Peyer's patch (tissue), 4 donors: ENCODE results near the gene FASTK. TPM values are rescaled to one million over a fixed set of nuclear protein-coding genes. Genes with fewer than 3 reads are reported as not detected.

ENCODE experiments used
- DNase-seq, 3 donors: peaks; one replicate each; pipeline ENCODE4 v3.0.0-alpha.2; 2017 to 2019
- H3K27ac ChIP-seq, 4 donors: fragments of 200-600 bp; sonication (generic); one replicate each; pipeline ENCODE4 v1.5.1; 2016 to 2019
- H3K27me3 ChIP-seq, 2 donors: fragments of 200-600 bp; sonication (generic); one replicate each; pipeline ENCODE4 v1.5.1; 2019
- H3K36me3 ChIP-seq, 3 donors: fragments of 200-600 bp; sonication (generic); one replicate each; pipeline ENCODE4 v1.5.1; 2016 to 2019
- H3K4me1 ChIP-seq, 4 donors: fragments of 200-600 bp; sonication (generic); one replicate each; pipeline ENCODE4 v1.5.1; 2016 to 2019
- H3K4me3 ChIP-seq, 4 donors: fragments of 200-600 bp; sonication (generic); 1 replicate in 3 of 4; 2 replicates in 1 of 4; pipeline ENCODE4 v1.5.1; 2016 to 2019; ENCODE audit warnings: mild to moderate bottlenecking in 1 of 4
- H3K9me3 ChIP-seq, 4 donors: fragments of 200-600 bp; sonication (generic); one replicate each; pipeline ENCODE4 v1.5.1; 2016 to 2019; ENCODE audit warnings: mild to moderate bottlenecking in 1 of 4
- CTCF ChIP-seq, 6 experiments: fragments of 450-650 bp in 4 of 6; fragments of 200-600 bp in 2 of 6; sonication (generic) in 1 of 6; IDR thresholded peaks; one replicate each; pipeline ENCODE4 v1.5.1; 2017 to 2019; ENCODE audit warnings: antibody characterized with exemption in 6 of 6, mild to moderate bottlenecking in 3 of 6, moderate library complexity in 1 of 6
- POLR2A ChIP-seq, 2 donors: fragments of 450-650 bp; IDR thresholded peaks; one replicate each; pipeline ENCODE4 v1.5.1; 2017; ENCODE audit warnings: antibody characterized with exemption in 2 of 2, mild to moderate bottlenecking in 2 of 2, moderate library complexity in 2 of 2
- total RNA-seq, 4 donors: library from RNA; depleted of rRNA; stranded (reverse); fragments of >200 nt; gene quantifications; one replicate each; pipeline ENCODE4 v1.1.0, GENCODE V29; 2016

FASTK gene
- 100 to 1,000 TPM in 3 of 4 donors, 10 to 100 TPM in 1; 99.0 to 239 (median 158) TPM for total RNA-seq

- no peaks in the 10 kb centered on the region for H3K9me3 ChIP-seq
- DNase-seq = peak; percentile 91 to 95 (median 93)
- no peaks in the 10 kb centered on the region for H3K27me3 ChIP-seq
- H3K4me1 ChIP-seq = peaks cover 3 to 50% (median 34%) of the 10 kb centered on the region in 4 donors
- TF ChIP-seq CTCF (IDR thresholded peaks at IDR 0.05) (no peak), POLR2A (IDR thresholded peaks at IDR 0.05) (peak; percentile 74 to 81)
- peak within 1 kb of the TSS; percentile 95 to 97 (median 96) for H3K27ac ChIP-seq
- H3K36me3 ChIP-seq = peaks cover 0 to 14% (median 0%) of the 10 kb centered on the region in 3 donors
- H3K4me3 ChIP-seq = peak within 1 kb of the TSS; percentile 93 to 96 (median 95)
These were observed at the start of gene FASTK for GRCh38 chr7:151080522-151081169. Gene FASTK, minus strand, starts transcription at chr7:151080809. Its CDS starts 43 bp downstream, at chr7:151080766.

- no peak overlapping the region for H3K4me3 ChIP-seq
- no peak for DNase-seq
- H3K9me3 ChIP-seq = no peaks in the 10 kb centered on the region
- no peak for TF ChIP-seq POLR2A (IDR thresholded peaks at IDR 0.05)
- TF ChIP-seq CTCF (IDR thresholded peaks at IDR 0.05) = no peak
- H3K27me3 ChIP-seq = no peaks in the 10 kb centered on the region
- H3K36me3 ChIP-seq = peaks cover 0 to 71% (median 0%) of the 10 kb centered on the region in 3 donors
- H3K27ac ChIP-seq = no peak overlapping the region
- peaks cover 0 to 25% (median 0%) of the 10 kb centered on the region in 4 donors for H3K4me1 ChIP-seq
These were observed 49.5 kb upstream of the FASTK start for GRCh38 chr7:151129960-151130591.

GRCh38 chr7:151129117-151129959 is 48.7 kb upstream of the FASTK start:
- Histone ChIP-seq H3K27me3 (no peaks in the 10 kb centered on the region), H3K4me1 (peaks cover 0 to 28% (median 0%) of the 10 kb centered on the region in 4 donors), H3K27ac (no peak overlapping the region), H3K9me3 (no peaks in the 10 kb centered on the region), H3K4me3 (no peak overlapping the region), H3K36me3 (peaks cover 0 to 71% (median 0%) of the 10 kb centered on the region in 3 donors)
- DNase-seq = no peak
- TF ChIP-seq POLR2A (IDR thresholded peaks at IDR 0.05) (no peak), CTCF (IDR thresholded peaks at IDR 0.05) (no peak)

GRCh38 chr7:151128716-151129115 is 48.1 kb upstream of the FASTK start:
- Histone ChIP-seq H3K4me1 (peaks cover 0 to 28% (median 0%) of the 10 kb centered on the region in 4 donors), H3K9me3 (no peaks in the 10 kb centered on the region), H3K27ac (no peak overlapping the region), H3K36me3 (peaks cover 0 to 68% (median 0%) of the 10 kb centered on the region in 3 donors), H3K27me3 (no peaks in the 10 kb centered on the region), H3K4me3 (no peak overlapping the region)
- no peak for DNase-seq
- TF ChIP-seq POLR2A (IDR thresholded peaks at IDR 0.05) (no peak), CTCF (IDR thresholded peaks at IDR 0.05) (no peak)

GRCh38 chr7:151128144-151128543 is 47.5 kb upstream of the FASTK start:
- no peak overlapping the region for H3K4me3 ChIP-seq
- no peak overlapping the region for H3K27ac ChIP-seq
- peaks cover 0 to 28% (median 0%) of the 10 kb centered on the region in 4 donors for H3K4me1 ChIP-seq
- no peaks in the 10 kb centered on the region for H3K9me3 ChIP-seq
- no peaks in the 10 kb centered on the region for H3K27me3 ChIP-seq
- no peak for TF ChIP-seq CTCF (IDR thresholded peaks at IDR 0.05)
- no peak for TF ChIP-seq POLR2A (IDR thresholded peaks at IDR 0.05)
- DNase-seq = no peak
- peaks cover 0 to 68% (median 0%) of the 10 kb centered on the region in 3 donors for H3K36me3 ChIP-seq
